Measurements from ENCODE around the gene AGXT. TPM values are rescaled to one million over a fixed set of nuclear protein-coding genes. Genes with fewer than 3 reads are reported as not detected.

Gene AGXT
- total RNA-seq, 4 donors from 2014 or later = 0.33 to 0.75 TPM; not detected in 2

DNA sequence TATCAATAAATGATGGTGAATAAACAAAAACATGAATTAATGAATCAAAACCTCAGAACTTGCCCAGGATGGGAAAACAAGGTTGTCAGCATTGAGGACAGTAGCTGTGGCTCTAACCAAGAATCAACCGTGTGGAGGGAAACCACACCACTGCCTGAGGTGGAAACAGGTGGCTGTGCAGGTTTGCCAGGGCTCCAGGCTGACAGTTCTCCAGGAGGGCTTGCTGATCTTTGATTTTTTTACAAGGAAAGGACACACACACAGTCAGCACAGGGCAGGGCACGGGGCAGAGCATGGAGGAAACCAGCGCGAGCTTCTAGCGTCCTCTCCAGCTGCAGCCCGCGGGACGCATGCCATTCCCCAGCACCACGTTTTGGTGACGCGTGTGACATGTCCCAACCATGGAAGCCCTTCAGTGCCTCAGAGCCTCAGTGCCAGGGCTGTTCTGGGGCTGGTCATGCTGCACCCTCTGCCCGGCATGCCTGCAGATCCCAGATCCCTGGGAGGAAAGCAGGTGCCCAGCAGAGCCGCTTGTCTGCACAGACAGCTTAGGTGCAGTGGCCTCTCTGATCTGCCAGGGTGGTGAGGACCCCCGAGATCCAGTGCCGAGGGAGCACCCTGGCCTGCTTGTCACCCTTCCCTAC is 15.8 kb upstream of the AGXT start:
- TF ChIP-seq, protein P1, sequence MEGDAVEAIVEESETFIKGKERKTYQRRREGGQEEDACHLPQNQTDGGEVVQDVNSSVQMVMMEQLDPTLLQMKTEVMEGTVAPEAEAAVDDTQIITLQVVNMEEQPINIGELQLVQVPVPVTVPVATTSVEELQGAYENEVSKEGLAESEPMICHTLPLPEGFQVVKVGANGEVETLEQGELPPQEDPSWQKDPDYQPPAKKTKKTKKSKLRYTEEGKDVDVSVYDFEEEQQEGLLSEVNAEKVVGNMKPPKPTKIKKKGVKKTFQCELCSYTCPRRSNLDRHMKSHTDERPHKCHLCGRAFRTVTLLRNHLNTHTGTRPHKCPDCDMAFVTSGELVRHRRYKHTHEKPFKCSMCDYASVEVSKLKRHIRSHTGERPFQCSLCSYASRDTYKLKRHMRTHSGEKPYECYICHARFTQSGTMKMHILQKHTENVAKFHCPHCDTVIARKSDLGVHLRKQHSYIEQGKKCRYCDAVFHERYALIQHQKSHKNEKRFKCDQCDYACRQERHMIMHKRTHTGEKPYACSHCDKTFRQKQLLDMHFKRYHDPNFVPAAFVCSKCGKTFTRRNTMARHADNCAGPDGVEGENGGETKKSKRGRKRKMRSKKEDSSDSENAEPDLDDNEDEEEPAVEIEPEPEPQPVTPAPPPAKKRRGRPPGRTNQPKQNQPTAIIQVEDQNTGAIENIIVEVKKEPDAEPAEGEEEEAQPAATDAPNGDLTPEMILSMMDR (IDR thresholded peaks at IDR 0.05; ENCODE audit: low read depth) = no peak

GRCh38 chr2:240855670-240856069 is 13.0 kb upstream of the AGXT start:
- TF ChIP-seq, protein P1 (IDR thresholded peaks at IDR 0.05; ENCODE audit: low read depth) = no peak

- TF ChIP-seq, protein P1 (IDR thresholded peaks at IDR 0.05; ENCODE audit: low read depth) = no peak
Observed at GRCh38 chr2:240856151-240856980, 12.3 kb upstream of the AGXT start.

GRCh38 chr2:240857039-240858008 is 11.3 kb upstream of the AGXT start:
- TF ChIP-seq, protein P1 (IDR thresholded peaks at IDR 0.05; ENCODE audit: low read depth) = no peak

DNA sequence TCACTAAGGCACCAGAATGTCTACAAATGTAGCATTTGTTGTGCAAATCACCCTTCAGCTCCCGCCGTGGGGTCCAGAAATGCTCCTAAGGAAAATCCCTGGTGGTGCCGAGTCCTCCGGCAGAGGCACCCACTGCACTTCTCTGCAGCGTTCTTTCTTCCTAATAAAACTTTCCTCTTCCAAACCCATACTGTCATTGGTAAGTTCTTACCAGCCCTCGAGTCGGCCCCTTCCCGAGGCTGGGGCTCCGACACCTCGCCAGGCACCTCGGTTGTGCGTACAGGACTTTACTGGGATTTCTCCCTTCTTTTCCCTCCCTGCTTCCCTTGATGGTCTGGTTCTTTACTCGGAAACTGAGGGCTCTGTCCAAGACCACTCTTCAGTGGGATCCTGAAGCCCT is 10.3 kb upstream of the AGXT start:
- TF ChIP-seq, protein P1 (IDR thresholded peaks at IDR 0.05; ENCODE audit: low read depth) = no peak

DNA sequence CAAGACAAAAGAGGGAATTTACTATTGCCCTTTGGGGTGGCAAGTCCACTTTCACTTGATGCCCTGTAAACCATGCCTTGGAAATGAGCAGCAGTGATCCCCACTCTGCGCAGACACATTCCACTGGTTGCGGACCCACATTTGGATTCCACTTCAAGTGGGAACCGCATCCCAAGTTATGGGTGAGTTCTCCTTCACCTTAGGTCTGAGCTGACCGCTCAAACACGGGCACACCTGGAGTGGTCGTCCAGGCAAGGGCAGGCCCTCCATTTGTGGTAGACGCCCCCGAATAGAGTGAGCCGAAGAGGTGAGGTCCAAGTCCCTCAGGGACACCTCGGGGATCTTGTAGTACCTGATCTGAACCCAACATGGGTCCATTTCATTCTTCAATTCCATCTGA is 9.8 kb upstream of the AGXT start:
- TF ChIP-seq, protein P1 (IDR thresholded peaks at IDR 0.05; ENCODE audit: low read depth) = no peak

Data from subcutaneous adipose tissue (tissue), 4 donors.